Adrenal gland (tissue), 5 donors: ENCODE results near the gene SOAT2.

Experiments
- POLR2A ChIP-seq, 2 donors: fragments of 450-650 bp; IDR thresholded peaks; one replicate each; pipeline ENCODE4 v1.6.1; 2017; ENCODE audit warnings: antibody characterized with exemption in 2 of 2, mild to moderate bottlenecking in 2 of 2, moderate library complexity in 1 of 2
- TF ChIP-seq, protein P1 (sequence below), 6 experiments: fragments of 450-650 bp in 4 of 6; fragments of 200-600 bp in 2 of 6; sonication (generic) in 1 of 6; IDR thresholded peaks; 1 replicate in 5 of 6; 2 replicates in 1 of 6; pipeline versions ENCODE4 v1.5.1 to v1.8.0; 2016 to 2021; ENCODE audit warnings: antibody characterized with exemption in 6 of 6, mild to moderate bottlenecking in 2 of 6, moderate library complexity in 1 of 6
- donor health status: DM: no; HTN: no; CAD: no.

- TF ChIP-seq, protein P1, sequence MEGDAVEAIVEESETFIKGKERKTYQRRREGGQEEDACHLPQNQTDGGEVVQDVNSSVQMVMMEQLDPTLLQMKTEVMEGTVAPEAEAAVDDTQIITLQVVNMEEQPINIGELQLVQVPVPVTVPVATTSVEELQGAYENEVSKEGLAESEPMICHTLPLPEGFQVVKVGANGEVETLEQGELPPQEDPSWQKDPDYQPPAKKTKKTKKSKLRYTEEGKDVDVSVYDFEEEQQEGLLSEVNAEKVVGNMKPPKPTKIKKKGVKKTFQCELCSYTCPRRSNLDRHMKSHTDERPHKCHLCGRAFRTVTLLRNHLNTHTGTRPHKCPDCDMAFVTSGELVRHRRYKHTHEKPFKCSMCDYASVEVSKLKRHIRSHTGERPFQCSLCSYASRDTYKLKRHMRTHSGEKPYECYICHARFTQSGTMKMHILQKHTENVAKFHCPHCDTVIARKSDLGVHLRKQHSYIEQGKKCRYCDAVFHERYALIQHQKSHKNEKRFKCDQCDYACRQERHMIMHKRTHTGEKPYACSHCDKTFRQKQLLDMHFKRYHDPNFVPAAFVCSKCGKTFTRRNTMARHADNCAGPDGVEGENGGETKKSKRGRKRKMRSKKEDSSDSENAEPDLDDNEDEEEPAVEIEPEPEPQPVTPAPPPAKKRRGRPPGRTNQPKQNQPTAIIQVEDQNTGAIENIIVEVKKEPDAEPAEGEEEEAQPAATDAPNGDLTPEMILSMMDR (IDR thresholded peaks at IDR 0.05): no peak
- TF ChIP-seq POLR2A (IDR thresholded peaks at IDR 0.05): no peak
Measured at GRCh38 chr12:53090105-53090504, 13.2 kb upstream of the SOAT2 start.
